CD8-positive, alpha-beta memory T cell (primary cell): ENCODE data around the gene BANF1. TPM values are rescaled to one million over a fixed set of nuclear protein-coding genes. Genes with fewer than 3 reads are reported as not detected.

Experiments used
- CTCF ChIA-PET: fragments of 350-600 bp; sonication (Branson Sonifier 250); formaldehyde crosslinking; loops from one replicate; lab custom pipeline; 2021; ENCODE audit warnings: antibody characterized with exemption; lab: Charles Lee
- POLR2A ChIA-PET: fragments of 350-600 bp; sonication (Branson Sonifier 250); formaldehyde crosslinking; loops from one replicate; lab custom pipeline; 2021; ENCODE audit warnings: antibody characterized with exemption; lab: Charles Lee
- DNase-seq, 5 donors: peaks; one replicate each; pipeline versions ENCODE4 v3.0.0 to v3.0.0-alpha.2; 2020 to 2022; ENCODE audit warnings: mixed read lengths in 1 of 5
- H3K27ac ChIP-seq: one replicate; pipeline ENCODE4 v1.7.0; 2013; ENCODE audit warnings: low read depth, mild to moderate bottlenecking, low read length, moderate library complexity
- H3K27me3 ChIP-seq: 2 replicates; pipeline ENCODE4 v1.7.0; 2013; ENCODE audit warnings: low read length, mild to moderate bottlenecking; ENCODE audit not compliant: insufficient read depth, poor library complexity, severe bottlenecking
- H3K36me3 ChIP-seq: 2 replicates; pipeline ENCODE4 v1.7.0; 2013; ENCODE audit warnings: mild to moderate bottlenecking, low read length, moderate library complexity; ENCODE audit not compliant: insufficient read depth
- H3K4me1 ChIP-seq: 2 replicates; pipeline ENCODE4 v1.7.0; 2013; ENCODE audit warnings: mild to moderate bottlenecking, low read length, moderate library complexity; ENCODE audit not compliant: insufficient read depth
- H3K4me3 ChIP-seq: 2 replicates; pipeline ENCODE4 v1.7.0; 2013; ENCODE audit warnings: mild to moderate bottlenecking, low read length
- H3K9me3 ChIP-seq: 2 replicates; pipeline ENCODE4 v1.7.0; 2013; ENCODE audit warnings: mild to moderate bottlenecking, low read length
- H3K27ac Mint-ChIP-seq, 8 donors: one replicate each; pipeline ENCODE4 v1.8.0; 2020 to 2021; ENCODE audit warnings: mixed read lengths in 8 of 8, mild to moderate bottlenecking in 6 of 8, inconsistent platforms in 3 of 8, moderate library complexity in 3 of 8
- H3K27me3 Mint-ChIP-seq, 2 donors: one replicate each; pipeline ENCODE4 v1.8.0; 2020 to 2021; ENCODE audit warnings: mixed read lengths in 2 of 2, mild to moderate bottlenecking in 1 of 2, moderate library complexity in 1 of 2
- H3K36me3 Mint-ChIP-seq, 3 donors: one replicate each; pipeline ENCODE4 v1.8.0; 2020 to 2021; ENCODE audit warnings: mixed read lengths in 3 of 3, inconsistent platforms in 1 of 3, mild to moderate bottlenecking in 1 of 3
- H3K4me1 Mint-ChIP-seq, 3 donors: one replicate each; pipeline ENCODE4 v1.8.0; 2020 to 2021; ENCODE audit warnings: mixed read lengths in 3 of 3, inconsistent platforms in 1 of 3, mild to moderate bottlenecking in 1 of 3
- H3K4me3 Mint-ChIP-seq, 7 donors: one replicate each; pipeline ENCODE4 v1.8.0; 2020 to 2021; ENCODE audit warnings: mixed read lengths in 7 of 7, mild to moderate bottlenecking in 6 of 7, moderate library complexity in 4 of 7, inconsistent platforms in 2 of 7
- H3K9me3 Mint-ChIP-seq, 5 donors: one replicate each; pipeline ENCODE4 v1.8.0; 2020 to 2022; ENCODE audit warnings: mixed read lengths in 5 of 5, mild to moderate bottlenecking in 3 of 5, moderate library complexity in 2 of 5, inconsistent platforms in 1 of 5
- polyA plus RNA-seq: library from polyadenylated mRNA; unstranded; fragments of 300-500 nt; fragmentation: Illumina TruSeq; gene quantifications from one replicate; pipeline ENCODE4 v1.2.3, GENCODE V29; 2021
- total RNA-seq, 2 experiments: library from RNA; stranded (reverse); gene quantifications; one replicate each; pipeline ENCODE4 v1.2.3, GENCODE V29; 2021

BANF1 gene
- total and polyA plus RNA-seq, 3 experiments from 2014 or later: 205 to 268 (median 264) TPM

- Histone ChIP-seq H3K4me1 (peaks cover 38% of the 10 kb centered on the region), H3K36me3 (peaks cover 22% of the 10 kb centered on the region), H3K27ac (peak within 1 kb of the TSS; percentile 91), H3K9me3 (no peaks in the 10 kb centered on the region), H3K4me3 (peak within 1 kb of the TSS; percentile 99), H3K27me3 (no peaks in the 10 kb centered on the region)
- no peaks in the 10 kb centered on the region for H3K9me3 Mint-ChIP-seq
- H3K36me3 Mint-ChIP-seq: peaks cover 3 to 46% (median 4%) of the 10 kb centered on the region in 3 donors
- H3K4me1 Mint-ChIP-seq: peaks cover 32 to 54% (median 52%) of the 10 kb centered on the region in 3 donors
- H3K27me3 Mint-ChIP-seq: no peaks in the 10 kb centered on the region
- peak within 1 kb of the TSS; percentile 92 to 99 (median 97) for H3K4me3 Mint-ChIP-seq
- DNase-seq: peak; percentile 95 to 99 (median 96)
- peak within 1 kb of the TSS; percentile 95 to 99 (median 98) for H3K27ac Mint-ChIP-seq
- POLR2A ChIA-PET: interaction anchor here (1.4 to 2.2 kb wide), 2 partner anchors 71 to 73 kb away, joined by 4 to 7 read pairs; partner anchors contain the start of genes CCDC85B and FIBP
- CTCF ChIA-PET: interaction anchor here (1.1 to 1.4 kb wide), 5 partner anchors 71 to 101 kb away, joined by 3 to 8 read pairs (median 6); partner anchors contain the start of genes CCDC85B, FIBP and MUS81
Measured at GRCh38 chr11:65961267-65962140, 40.8 kb upstream of the BANF1 start, which contains the start of gene SART1. Gene SART1, plus strand, starts transcription at chr11:65961734. Its CDS starts 47 bp downstream, at chr11:65961781.

DNA sequence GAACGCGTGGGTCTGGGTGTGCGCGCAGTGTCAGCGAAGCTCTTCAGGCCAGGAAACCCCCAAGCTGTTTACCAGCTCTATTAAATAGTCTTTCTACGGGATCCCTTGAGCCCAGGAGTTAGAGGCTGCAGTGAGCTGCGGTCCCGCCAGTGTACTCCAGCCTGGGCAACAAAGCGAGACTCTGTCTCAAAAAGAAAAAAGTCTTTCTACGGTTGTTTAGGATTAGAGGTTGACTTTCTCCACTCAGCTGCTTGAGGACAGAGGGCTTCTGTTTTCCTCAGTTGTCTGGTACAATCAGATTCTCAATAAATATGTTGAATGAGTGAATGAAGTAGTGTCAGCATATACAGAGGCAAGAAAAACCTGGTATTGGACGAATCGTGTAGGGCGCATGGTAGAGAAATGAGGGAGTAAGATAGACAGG lies 40.1 kb upstream of the BANF1 start:
- no peaks in the 10 kb centered on the region for H3K27me3 ChIP-seq
- CTCF ChIA-PET: interaction anchor here (1.2 to 1.4 kb wide), 3 partner anchors 74 to 102 kb away, joined by 5 to 8 read pairs (median 6); partner anchors contain the start of genes FIBP and MUS81
- Mint-ChIP-seq H3K36me3 (peaks cover 3 to 53% (median 4%) of the 10 kb centered on the region in 3 donors), H3K27me3 (no peaks in the 10 kb centered on the region), H3K4me3 (peak overlapping the region; percentile 92 to 99 (median 97)), H3K27ac (peak overlapping the region; percentile 33 to 99 (median 95)), H3K4me1 (peaks cover 27 to 48% (median 46%) of the 10 kb centered on the region in 3 donors), H3K9me3 (no peaks in the 10 kb centered on the region)
- H3K27ac ChIP-seq: peak overlapping the region; percentile 69
- POLR2A ChIA-PET: interaction anchor here (0.5 kb wide), 1 partner anchor 74 kb away, joined by 5 read pairs; the partner anchor contains the start of gene FIBP
- peak overlapping the region; percentile 99 for H3K4me3 ChIP-seq
- H3K36me3 ChIP-seq: peaks cover 29% of the 10 kb centered on the region
- H3K9me3 ChIP-seq: no peaks in the 10 kb centered on the region
- no peak for DNase-seq
- H3K4me1 ChIP-seq: peaks cover 31% of the 10 kb centered on the region

- Histone ChIP-seq H3K36me3 (peaks cover 50% of the 10 kb centered on the region), H3K4me1 (peaks cover 26% of the 10 kb centered on the region), H3K4me3 (no peak overlapping the region), H3K9me3 (no peaks in the 10 kb centered on the region), H3K27me3 (no peaks in the 10 kb centered on the region), H3K27ac (no peak overlapping the region)
- H3K9me3 Mint-ChIP-seq: no peaks in the 10 kb centered on the region
- peaks cover 29 to 43% (median 43%) of the 10 kb centered on the region in 3 donors for H3K4me1 Mint-ChIP-seq
- peaks cover 3 to 77% (median 13%) of the 10 kb centered on the region in 3 donors for H3K36me3 Mint-ChIP-seq
- CTCF ChIA-PET: interaction anchor here (1.4 to 3.5 kb wide), 3 partner anchors 56 to 77 kb away, joined by 3 to 11 read pairs (median 3); partner anchors contain the start of gene FIBP
- POLR2A ChIA-PET: interaction anchor here (0.6 kb wide), 1 partner anchor 117 kb away, joined by 5 read pairs; no protein-coding TSS in a partner anchor
- H3K4me3 Mint-ChIP-seq: peak overlapping the region in 1 of 7 donors; percentile 43
- H3K27me3 Mint-ChIP-seq: no peaks in the 10 kb centered on the region
- peak overlapping the region in 1 of 8 donors; percentile 91 for H3K27ac Mint-ChIP-seq
- DNase-seq: no peak
Measured at GRCh38 chr11:65964906-65965305, 37.4 kb upstream of the BANF1 start.

DNA sequence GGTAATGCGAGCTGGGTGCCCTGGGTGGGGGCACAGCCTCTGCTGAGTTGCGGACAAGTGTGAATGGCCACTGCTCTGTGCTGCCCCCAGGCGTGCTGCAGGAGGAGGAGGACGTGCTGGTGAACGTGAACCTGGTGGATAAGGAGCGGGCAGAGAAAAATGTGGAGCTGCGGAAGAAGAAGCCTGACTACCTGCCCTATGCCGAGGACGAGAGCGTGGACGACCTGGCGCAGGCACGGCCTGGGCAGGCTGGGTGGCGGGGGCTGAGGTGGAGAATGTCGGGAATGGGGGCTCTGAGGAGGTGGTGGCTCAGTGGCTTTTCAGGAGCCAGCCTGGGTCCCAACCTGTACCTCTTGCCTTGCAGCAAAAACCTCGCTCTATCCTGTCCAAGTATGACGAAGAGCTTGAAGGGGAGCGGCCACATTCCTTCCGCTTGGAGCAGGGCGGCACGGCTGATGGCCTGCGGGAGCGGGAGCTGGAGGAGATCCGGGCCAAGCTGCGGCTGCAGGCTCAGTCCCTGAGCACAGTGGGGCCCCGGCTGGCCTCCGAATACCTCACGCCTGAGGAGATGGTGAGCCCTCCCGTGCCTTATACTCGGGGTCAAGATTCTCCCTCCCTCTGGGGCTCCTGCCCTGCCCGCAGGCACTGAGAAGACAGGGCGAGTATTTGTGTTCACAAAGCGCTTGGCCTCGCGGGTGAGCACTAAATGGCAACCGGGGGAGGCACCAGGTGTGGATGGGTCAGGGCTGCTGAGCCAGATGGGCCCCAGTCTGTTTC lies 36.1 kb upstream of the BANF1 start:
- DNase-seq: no peak
- Histone ChIP-seq H3K9me3 (no peaks in the 10 kb centered on the region), H3K4me3 (no peak overlapping the region), H3K36me3 (peaks cover 53% of the 10 kb centered on the region), H3K27ac (no peak overlapping the region), H3K4me1 (peaks cover 21% of the 10 kb centered on the region), H3K27me3 (no peaks in the 10 kb centered on the region)
- Mint-ChIP-seq H3K36me3 (peaks cover 3 to 83% (median 17%) of the 10 kb centered on the region in 3 donors), H3K27me3 (no peaks in the 10 kb centered on the region), H3K27ac (peak overlapping the region in 1 of 8 donors; percentile 43), H3K9me3 (no peaks in the 10 kb centered on the region), H3K4me3 (no peak overlapping the region), H3K4me1 (peaks cover 30 to 42% (median 37%) of the 10 kb centered on the region in 3 donors)
- POLR2A ChIA-PET: no interaction called here
- CTCF ChIA-PET: interaction anchor here (1.2 to 3.5 kb wide), 2 partner anchors 75 to 78 kb away, joined by 4 to 11 read pairs; partner anchors contain the start of gene FIBP

GRCh38 chr11:65967329-65967934 lies 34.9 kb upstream of the BANF1 start:
- H3K9me3 ChIP-seq: no peaks in the 10 kb centered on the region
- H3K27me3 Mint-ChIP-seq: no peaks in the 10 kb centered on the region
- H3K36me3 ChIP-seq: peaks cover 54% of the 10 kb centered on the region
- no peaks in the 10 kb centered on the region for H3K27me3 ChIP-seq
- no peak overlapping the region for H3K4me3 Mint-ChIP-seq
- H3K4me1 ChIP-seq: peaks cover 15% of the 10 kb centered on the region
- ChIA-PET CTCF (interaction anchor here (0.5 to 1.2 kb wide), 4 partner anchors 70 to 83 kb away, joined by 3 to 4 read pairs (median 4); partner anchors contain the start of gene CCDC85B), POLR2A (interaction anchor here (0.6 kb wide), 1 partner anchor 9 kb away, joined by 3 read pairs; no protein-coding TSS in a partner anchor)
- H3K4me1 Mint-ChIP-seq: peaks cover 22 to 33% (median 27%) of the 10 kb centered on the region in 3 donors
- H3K27ac Mint-ChIP-seq: no peak overlapping the region
- H3K9me3 Mint-ChIP-seq: no peaks in the 10 kb centered on the region
- peaks cover 3 to 84% (median 24%) of the 10 kb centered on the region in 3 donors for H3K36me3 Mint-ChIP-seq
- no peak for DNase-seq
- no peak overlapping the region for H3K4me3 ChIP-seq
- H3K27ac ChIP-seq: no peak overlapping the region

DNA sequence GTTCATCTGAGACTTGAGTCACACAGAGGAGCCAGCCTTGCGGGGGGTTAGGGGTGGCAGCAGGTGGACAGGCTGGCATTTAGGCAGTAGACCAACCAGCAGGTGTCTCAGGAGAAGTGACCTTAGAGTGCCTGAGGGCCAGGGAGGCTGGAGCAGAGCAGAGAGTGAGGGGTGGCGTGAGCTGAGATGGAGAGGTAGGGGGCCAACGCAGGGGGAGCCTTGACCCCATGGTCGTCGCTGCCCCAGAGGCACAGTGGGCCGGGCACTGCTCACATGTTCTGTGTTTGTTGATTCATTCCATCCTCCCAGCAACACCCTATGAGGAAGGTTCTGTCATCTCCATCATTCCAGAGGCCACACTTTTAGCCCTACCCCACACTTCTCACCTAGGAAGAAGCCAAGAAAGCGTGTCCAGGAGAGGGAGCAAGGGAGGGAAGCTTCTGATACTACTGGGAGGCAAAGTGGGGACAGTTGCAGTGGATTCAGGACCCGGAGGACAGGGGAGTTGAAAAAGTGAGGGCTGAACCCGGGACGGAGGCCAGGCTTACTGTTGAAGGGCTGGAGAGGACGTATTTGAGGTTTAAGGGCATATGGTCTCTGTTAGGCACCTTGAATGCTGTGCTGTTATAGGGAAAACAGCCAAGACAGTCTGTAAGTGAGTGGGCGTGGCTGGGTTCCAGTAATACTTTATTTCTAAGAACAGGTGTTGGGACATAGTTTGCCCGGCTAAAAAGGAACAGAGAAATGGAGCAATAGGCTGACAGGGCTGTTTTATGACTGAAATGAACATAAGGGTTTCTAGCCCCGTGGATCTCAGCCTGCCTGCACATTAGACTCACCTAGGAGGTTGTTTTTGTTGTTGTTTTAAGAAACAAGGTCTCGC lies 33.5 kb upstream of the BANF1 start:
- H3K9me3 ChIP-seq: no peaks in the 10 kb centered on the region
- H3K4me3 ChIP-seq: no peak overlapping the region
- POLR2A ChIA-PET: no interaction called here
- H3K27me3 ChIP-seq: no peaks in the 10 kb centered on the region
- no peak overlapping the region for H3K27ac ChIP-seq
- H3K36me3 ChIP-seq: peaks cover 56% of the 10 kb centered on the region
- Mint-ChIP-seq H3K4me3 (no peak overlapping the region), H3K27ac (peak overlapping the region in 4 of 8 donors; percentile 42 to 70 (median 50)), H3K9me3 (no peaks in the 10 kb centered on the region), H3K36me3 (peaks cover 8 to 85% (median 24%) of the 10 kb centered on the region in 3 donors), H3K4me1 (peaks cover 11 to 19% (median 13%) of the 10 kb centered on the region in 3 donors), H3K27me3 (no peaks in the 10 kb centered on the region)
- no peak for DNase-seq
- peaks cover 2% of the 10 kb centered on the region for H3K4me1 ChIP-seq
- CTCF ChIA-PET: interaction anchor here (0.9 to 1.1 kb wide), 2 partner anchors 79 to 85 kb away, joined by 3 to 4 read pairs; partner anchors contain the start of gene CCDC85B
